Measurements from ENCODE around the gene NIPAL4.

Gene NIPAL4

DNA sequence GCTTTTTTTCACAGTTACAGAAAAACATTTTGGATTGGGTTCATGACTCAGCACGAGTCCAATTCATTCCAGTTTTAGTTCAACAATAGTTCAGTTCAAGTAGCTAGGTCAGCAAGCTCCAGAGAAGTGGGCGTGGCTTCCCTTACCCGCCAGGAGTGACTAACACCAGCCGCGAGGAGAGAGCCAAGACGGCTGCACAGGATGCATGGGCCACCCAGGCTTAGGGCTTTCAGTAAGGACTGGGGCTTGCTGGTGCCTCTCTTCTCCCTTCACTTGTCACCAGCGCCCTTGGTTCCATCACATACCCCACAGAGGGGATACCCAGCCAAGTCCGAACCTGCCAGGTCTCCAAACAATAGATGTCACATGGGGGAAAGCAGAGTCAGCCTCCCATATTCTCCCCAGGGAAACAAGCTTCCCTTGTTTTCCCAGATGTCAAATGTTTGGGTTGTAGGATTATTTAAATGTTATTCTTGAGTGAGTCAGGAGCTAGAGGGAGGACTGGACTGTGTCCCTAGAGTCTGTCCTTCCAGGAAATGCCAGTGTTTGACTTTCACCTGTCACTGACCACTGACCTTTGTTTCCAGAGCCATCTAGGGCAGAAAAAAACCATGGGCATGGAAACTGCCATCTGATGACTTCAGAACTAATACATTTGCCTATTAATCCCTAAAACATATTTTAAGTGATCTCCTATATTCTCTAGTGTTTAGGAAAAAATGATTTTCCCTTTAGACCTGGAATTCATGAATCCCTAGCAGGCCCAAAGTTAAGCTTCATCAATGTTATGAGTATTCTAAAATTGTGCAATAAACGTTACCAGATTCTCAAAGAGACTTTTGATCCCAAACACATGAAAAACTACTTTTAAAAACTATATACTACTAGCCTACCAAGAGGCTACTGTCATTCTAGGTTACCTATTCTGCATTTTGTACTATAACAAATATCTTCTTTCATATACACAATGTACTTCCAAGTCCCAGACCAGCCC lies 51.9 kb downstream of the NIPAL4 start:
- peaks cover 5% of the 10 kb centered on the region; the same call in 1 of the 2 replicates for H3K4me1 ChIP-seq (ENCODE audit: control insufficient read depth, insufficient read depth, low read length)
- ChIA-PET CTCF (interaction anchor here (0.7 kb wide), 2 partner anchors 142 to 1200 kb away, joined by 3 read pairs; no protein-coding TSS in a partner anchor), POLR2A (no interaction called here)
- TF ChIP-seq GLIS1 (tag by site-specific recombination; IDR thresholded peaks at IDR 0.05) (peak; percentile 36; the same call in 1 of the 2 replicates), ZNF341 (tag by site-specific recombination; IDR thresholded peaks at IDR 0.05; ENCODE audit: low read depth) (no peak), ZNF600 (tag by site-specific recombination; IDR thresholded peaks at IDR 0.05) (peak; percentile 77), SP3 (tag by site-specific recombination; IDR thresholded peaks at IDR 0.05) (no peak), ZNF548 (tag by site-specific recombination; IDR thresholded peaks at IDR 0.05) (no peak), GLIS2 (tag by site-specific recombination; IDR thresholded peaks at IDR 0.05) (0 out of 2 replicates have a peak, but pooled peaks have one; percentile 21), KLF9 (tag by site-specific recombination; IDR thresholded peaks at IDR 0.05; ENCODE audit: low read depth) (peak; percentile 84), ZIC2 (tag by site-specific recombination; IDR thresholded peaks at IDR 0.05) (peak; percentile 63), ZBTB44 (tag by site-specific recombination; IDR thresholded peaks at IDR 0.05) (peak; percentile 27; the same call in 1 of the 2 replicates), WT1 (tag by site-specific recombination; IDR thresholded peaks at IDR 0.05) (peak; percentile 39; the same call in 1 of the 2 replicates), ZNF660 (tag by site-specific recombination; IDR thresholded peaks at IDR 0.05) (peak; percentile 100), PRDM1 (tag by site-specific recombination; IDR thresholded peaks at IDR 0.05) (peak; percentile 31; the same call in 1 of the 2 replicates)
- no peak overlapping the region for H3K4me3 ChIP-seq (ENCODE audit: low read depth, low read length)
- no peaks in the 10 kb centered on the region for H3K9me3 ChIP-seq (ENCODE audit: control insufficient read depth, insufficient read depth, low read depth, low read length)
- no peaks in the 10 kb centered on the region for H3K36me3 ChIP-seq (ENCODE audit: control insufficient read depth in 2 of 2, insufficient read depth in 1 of 2, low read length in 2 of 2)
- no peak overlapping the region for H3K27ac ChIP-seq (ENCODE audit: extremely low read depth, low read depth, low read length)

DNA sequence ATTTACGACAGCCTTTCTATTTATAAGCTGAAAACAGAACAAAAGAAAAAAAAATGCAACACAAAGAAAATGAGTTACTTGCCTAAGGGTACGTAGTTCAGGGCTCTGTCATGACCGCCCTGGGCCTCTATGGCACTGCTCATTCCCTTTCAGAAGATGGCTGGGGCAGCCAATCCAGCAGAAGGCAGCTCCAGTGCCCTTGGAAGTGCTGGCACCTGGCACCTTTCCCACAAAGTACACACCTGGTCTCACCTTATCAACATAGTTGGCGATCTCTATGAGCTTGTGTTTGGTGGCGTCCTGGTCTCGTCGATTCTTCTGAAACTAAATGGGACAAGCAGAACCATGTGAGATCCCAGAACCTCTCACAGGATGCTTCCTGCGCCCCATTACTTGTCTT lies 53.2 kb downstream of the NIPAL4 start:
- no peak overlapping the region for H3K27ac ChIP-seq (ENCODE audit: extremely low read depth, low read depth, low read length)

More for the DNA sequence above, 53.2 kb downstream of the NIPAL4 start:
- TF ChIP-seq ZNF184 (tag by site-specific recombination; IDR thresholded peaks at IDR 0.05) = no peak
- TF ChIP-seq ZNF76 (tag by site-specific recombination; IDR thresholded peaks at IDR 0.05; ENCODE audit: borderline replicate concordance, low read depth) = no peak
- TF ChIP-seq, protein P1, sequence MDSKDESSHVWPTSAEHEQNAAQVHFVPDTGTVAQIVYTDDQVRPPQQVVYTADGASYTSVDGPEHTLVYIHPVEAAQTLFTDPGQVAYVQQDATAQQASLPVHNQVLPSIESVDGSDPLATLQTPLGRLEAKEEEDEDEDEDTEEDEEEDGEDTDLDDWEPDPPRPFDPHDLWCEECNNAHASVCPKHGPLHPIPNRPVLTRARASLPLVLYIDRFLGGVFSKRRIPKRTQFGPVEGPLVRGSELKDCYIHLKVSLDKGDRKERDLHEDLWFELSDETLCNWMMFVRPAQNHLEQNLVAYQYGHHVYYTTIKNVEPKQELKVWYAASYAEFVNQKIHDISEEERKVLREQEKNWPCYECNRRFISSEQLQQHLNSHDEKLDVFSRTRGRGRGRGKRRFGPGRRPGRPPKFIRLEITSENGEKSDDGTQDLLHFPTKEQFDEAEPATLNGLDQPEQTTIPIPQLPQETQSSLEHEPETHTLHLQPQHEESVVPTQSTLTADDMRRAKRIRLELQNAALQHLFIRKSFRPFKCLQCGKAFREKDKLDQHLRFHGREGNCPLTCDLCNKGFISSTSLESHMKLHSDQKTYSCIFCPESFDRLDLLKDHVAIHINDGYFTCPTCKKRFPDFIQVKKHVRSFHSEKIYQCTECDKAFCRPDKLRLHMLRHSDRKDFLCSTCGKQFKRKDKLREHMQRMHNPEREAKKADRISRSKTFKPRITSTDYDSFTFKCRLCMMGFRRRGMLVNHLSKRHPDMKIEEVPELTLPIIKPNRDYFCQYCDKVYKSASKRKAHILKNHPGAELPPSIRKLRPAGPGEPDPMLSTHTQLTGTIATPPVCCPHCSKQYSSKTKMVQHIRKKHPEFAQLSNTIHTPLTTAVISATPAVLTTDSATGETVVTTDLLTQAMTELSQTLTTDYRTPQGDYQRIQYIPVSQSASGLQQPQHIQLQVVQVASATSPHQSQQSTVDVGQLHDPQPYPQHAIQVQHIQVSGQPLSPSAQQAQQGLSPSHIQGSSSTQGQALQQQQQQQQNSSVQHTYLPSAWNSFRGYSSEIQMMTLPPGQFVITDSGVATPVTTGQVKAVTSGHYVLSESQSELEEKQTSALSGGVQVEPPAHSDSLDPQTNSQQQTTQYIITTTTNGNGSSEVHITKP (tag by site-specific recombination; IDR thresholded peaks at IDR 0.05) = no peak
- TF ChIP-seq PRDM2 (tag by site-specific recombination; IDR thresholded peaks at IDR 0.05; ENCODE audit: borderline replicate concordance) = no peak
- TF ChIP-seq, protein P2, sequence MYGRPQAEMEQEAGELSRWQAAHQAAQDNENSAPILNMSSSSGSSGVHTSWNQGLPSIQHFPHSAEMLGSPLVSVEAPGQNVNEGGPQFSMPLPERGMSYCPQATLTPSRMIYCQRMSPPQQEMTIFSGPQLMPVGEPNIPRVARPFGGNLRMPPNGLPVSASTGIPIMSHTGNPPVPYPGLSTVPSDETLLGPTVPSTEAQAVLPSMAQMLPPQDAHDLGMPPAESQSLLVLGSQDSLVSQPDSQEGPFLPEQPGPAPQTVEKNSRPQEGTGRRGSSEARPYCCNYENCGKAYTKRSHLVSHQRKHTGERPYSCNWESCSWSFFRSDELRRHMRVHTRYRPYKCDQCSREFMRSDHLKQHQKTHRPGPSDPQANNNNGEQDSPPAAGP (tag by site-specific recombination; IDR thresholded peaks at IDR 0.05) = no peak
- no peak for TF ChIP-seq ZBTB21 (tag by site-specific recombination; IDR thresholded peaks at IDR 0.05)
- no peak for TF ChIP-seq ZNF239 (tag by site-specific recombination; IDR thresholded peaks at IDR 0.05)
- no peak for TF ChIP-seq ZNF324 (tag by site-specific recombination; IDR thresholded peaks at IDR 0.05)
- no peak for TF ChIP-seq ZNF416 (tag by site-specific recombination; IDR thresholded peaks at IDR 0.05)
- no peak for TF ChIP-seq ZNF596 (tag by site-specific recombination; IDR thresholded peaks at IDR 0.05)
- CTCF ChIA-PET = interaction anchor here (0.6 kb wide), 1 partner anchor 42 kb away, joined by 3 read pairs; no protein-coding TSS in a partner anchor
- Histone ChIP-seq H3K4me1 (ENCODE audit: control insufficient read depth, insufficient read depth, low read length) (peaks cover 5% of the 10 kb centered on the region; the same call in 1 of the 2 replicates), H3K9me3 (ENCODE audit: control insufficient read depth, insufficient read depth, low read depth, low read length) (no peaks in the 10 kb centered on the region), H3K4me3 (ENCODE audit: low read depth, low read length) (no peak overlapping the region), H3K36me3 (ENCODE audit: control insufficient read depth in 2 of 2, insufficient read depth in 1 of 2, low read length in 2 of 2) (no peaks in the 10 kb centered on the region)
- POLR2A ChIA-PET = no interaction called here
